H1 (cell line): ENCODE results near the gene RNASET2.

ENCODE experiments used
- BRCA1 ChIP-seq: IDR thresholded peaks from 2 replicates; pipeline ENCODE4 v1.6.1; 2012; ENCODE audit warnings: low read depth, low read length, improper control_type of control experiment
- CHD2 ChIP-seq: IDR thresholded peaks from 2 replicates; pipeline ENCODE4 v1.6.1; 2012; ENCODE audit warnings: low read length, improper control_type of control experiment
- CTCF ChIP-seq, 3 experiments: IDR thresholded peaks; 1 replicate in 2 of 3; 2 replicates in 1 of 3; pipeline versions ENCODE4 v1.5.1 to v1.6.1; 2011; ENCODE audit warnings: low read length in 3 of 3, mild to moderate bottlenecking in 3 of 3, inconsistent platforms in 2 of 3, low read depth in 1 of 3, moderate library complexity in 1 of 3; ENCODE audit not compliant: insufficient read depth in 1 of 3; ENCODE audit errors: control extremely low read depth in 1 of 3
- EZH2 ChIP-seq: fragments of 200-600 bp; sonication (generic); IDR thresholded peaks from 2 replicates; pipeline ENCODE4 v1.7.1; 2012; ENCODE audit warnings: low read depth, mild to moderate bottlenecking, moderate library complexity, low read length, inconsistent platforms; ENCODE audit not compliant: severe bottlenecking
- MAX ChIP-seq: IDR thresholded peaks from 2 replicates; pipeline ENCODE4 v1.6.1; 2012; ENCODE audit warnings: inconsistent platforms
- POLR2A ChIP-seq, 2 experiments: IDR thresholded peaks; 1 replicate in 1 of 2; 2 replicates in 1 of 2; pipeline ENCODE4 v1.6.1; 2011; ENCODE audit warnings: low read depth in 2 of 2, low read length in 2 of 2, mild to moderate bottlenecking in 2 of 2; ENCODE audit errors: control extremely low read depth in 1 of 2
- POLR2AphosphoS5 ChIP-seq: IDR thresholded peaks from 2 replicates; pipeline ENCODE4 v1.6.1; 2011; ENCODE audit warnings: low read depth, low read length
- POU5F1 ChIP-seq: IDR thresholded peaks from 2 replicates; pipeline ENCODE4 v1.6.1; 2011; ENCODE audit warnings: low read depth, mild to moderate bottlenecking, low read length, moderate library complexity
- RAD21 ChIP-seq, 2 experiments: IDR thresholded peaks in 1 of 2; conservative IDR thresholded peaks in 1 of 2; 2 replicates each; pipeline ENCODE4 v1.6.1; 2011; ENCODE audit warnings: low read depth in 2 of 2, low read length in 2 of 2, improper control_type of control experiment in 1 of 2, inconsistent platforms in 1 of 2, mild to moderate bottlenecking in 1 of 2, moderate library complexity in 1 of 2
- RFX5 ChIP-seq: IDR thresholded peaks from 2 replicates; pipeline ENCODE4 v1.6.1; 2011; ENCODE audit warnings: low read depth, low read length, improper control_type of control experiment, borderline replicate concordance
- TCF12 ChIP-seq: IDR thresholded peaks from 2 replicates; pipeline ENCODE4 v1.6.1; 2011; ENCODE audit warnings: low read depth, mild to moderate bottlenecking, low read length
- YY1 ChIP-seq: IDR thresholded peaks from 2 replicates; pipeline ENCODE4 v1.6.1; 2011; ENCODE audit warnings: low read depth, mild to moderate bottlenecking, low read length

GRCh38 chr6:166924531-166924930 is 31.8 kb downstream of the RNASET2 start:
- TF ChIP-seq CTCF (IDR thresholded peaks at IDR 0.05; ENCODE audit: control extremely low read depth in 1 of 3, insufficient read depth in 1 of 3, low read depth in 1 of 3, low read length in 3 of 3) (no peak), RFX5 (no peak), POLR2A (IDR thresholded peaks at IDR 0.05; ENCODE audit: control extremely low read depth in 1 of 2, low read depth in 2 of 2, low read length in 2 of 2) (no peak), EZH2 (no peak), YY1 (no peak), RAD21 (IDR thresholded peaks at IDR 0.05 in 1 of 2, conservative IDR thresholded peaks at IDR 0.05 in 1 of 2; ENCODE audit: low read depth in 2 of 2, low read length in 2 of 2) (no peak), POLR2AphosphoS5 (no peak), CHD2 (no peak), BRCA1 (no peak), MAX (no peak), TCF12 (no peak), POU5F1 (no peak)
